ENCODE data around the gene KCNQ1OT1. TPM values are rescaled to one million over a fixed set of nuclear protein-coding genes. Genes with fewer than 3 reads are reported as not detected.

Gene KCNQ1OT1
- total RNA-seq, 4 donors from 2014 or later: 6.3 to 8.0 (median 7.7) TPM

- no peaks in the 10 kb centered on the region for H3K9me3 ChIP-seq
- WGBS, 2 donors: 92 to 93% methylated on average over 16 of the region's 16 CpGs
- H3K4me3 ChIP-seq: no peak overlapping the region
- peaks cover 0 to 54% (median 20%) of the 10 kb centered on the region in 4 donors for H3K4me1 ChIP-seq
- H3K36me3 ChIP-seq: no peaks in the 10 kb centered on the region
- no peak for DNase-seq (ENCODE audit: low spot score in 2 of 2)
- H3K27me3 ChIP-seq: no peaks in the 10 kb centered on the region
- H3K27ac ChIP-seq: peak overlapping the region in 2 of 4 donors; percentile 66 to 85
- no peak for TF ChIP-seq EP300 (IDR thresholded peaks at IDR 0.05)
- TF ChIP-seq POLR2A (IDR thresholded peaks at IDR 0.05): no peak
- no peak for TF ChIP-seq CTCF (IDR thresholded peaks at IDR 0.05)
These were observed 24.3 kb upstream of the KCNQ1OT1 start for GRCh38 chr11:2724104-2724503.

- 91 to 93% methylated on average over 5 to 14 of the region's 15 CpGs for WGBS, 2 donors
- no peak overlapping the region for H3K27ac ChIP-seq
- DNase-seq (ENCODE audit: low spot score in 2 of 2): no peak
These were observed 23.2 kb upstream of the KCNQ1OT1 start for GRCh38 chr11:2722955-2723354.

GRCh38 chr11:2721210-2721916, 21.6 kb upstream of the KCNQ1OT1 start:
- Histone ChIP-seq H3K4me1 (peaks cover 0 to 37% (median 4%) of the 10 kb centered on the region in 4 donors), H3K36me3 (no peaks in the 10 kb centered on the region), H3K4me3 (no peak overlapping the region), H3K27ac (no peak overlapping the region), H3K9me3 (no peaks in the 10 kb centered on the region), H3K27me3 (no peaks in the 10 kb centered on the region)
- TF ChIP-seq CTCF (IDR thresholded peaks at IDR 0.05) (no peak), POLR2A (IDR thresholded peaks at IDR 0.05) (no peak), EP300 (IDR thresholded peaks at IDR 0.05) (no peak)
- no peak for DNase-seq (ENCODE audit: low spot score in 2 of 2)
- 82 to 86% methylated on average over 24 of the region's 27 CpGs for WGBS, 2 donors

More at GRCh38 chr11:2722955-2723354, 23.2 kb upstream of the KCNQ1OT1 start:
- no peaks in the 10 kb centered on the region for H3K9me3 ChIP-seq
- peaks cover 0 to 42% (median 11%) of the 10 kb centered on the region in 4 donors for H3K4me1 ChIP-seq
- no peak overlapping the region for H3K4me3 ChIP-seq
- H3K27me3 ChIP-seq: no peaks in the 10 kb centered on the region
- H3K36me3 ChIP-seq: no peaks in the 10 kb centered on the region
- TF ChIP-seq EP300 (IDR thresholded peaks at IDR 0.05): no peak
- no peak for TF ChIP-seq CTCF (IDR thresholded peaks at IDR 0.05)
- TF ChIP-seq POLR2A (IDR thresholded peaks at IDR 0.05): no peak

- no peaks in the 10 kb centered on the region for H3K27me3 ChIP-seq
- H3K4me1 ChIP-seq: peaks cover 0 to 30% (median 0%) of the 10 kb centered on the region in 4 donors
- TF ChIP-seq POLR2A (IDR thresholded peaks at IDR 0.05): no peak
- no peak for TF ChIP-seq EP300 (IDR thresholded peaks at IDR 0.05)
- TF ChIP-seq CTCF (IDR thresholded peaks at IDR 0.05): no peak
- H3K27ac ChIP-seq: no peak overlapping the region
- WGBS, 2 donors: 85 to 90% methylated on average over 15 to 17 of the region's 17 CpGs
- no peaks in the 10 kb centered on the region for H3K36me3 ChIP-seq
- H3K9me3 ChIP-seq: no peaks in the 10 kb centered on the region
- no peak for DNase-seq (ENCODE audit: low spot score in 2 of 2)
- no peak overlapping the region for H3K4me3 ChIP-seq
These were observed 20.2 kb upstream of the KCNQ1OT1 start for GRCh38 chr11:2719831-2720590.
